ENCODE results near the gene REEP6.
A peak's percentile ranks its signal among the peaks of the same experiment; 100 is the strongest.

The REEP6 gene

GRCh38 chr19:1456121-1456900 lies 34.7 kb upstream of the REEP6 start:
- DNase-seq (ENCODE audit: low read depth in 2 of 2) = no peak

- no peak for DNase-seq (ENCODE audit: low read depth in 2 of 2)
Measured at GRCh38 chr19:1457031-1457739, 33.8 kb upstream of the REEP6 start.

GRCh38 chr19:1457892-1458291 lies 33.1 kb upstream of the REEP6 start:
- no peak for DNase-seq (ENCODE audit: low read depth in 2 of 2)

GRCh38 chr19:1459479-1459878 lies 31.5 kb upstream of the REEP6 start:
- no peak for DNase-seq (ENCODE audit: low read depth in 2 of 2)

- DNase-seq (ENCODE audit: low read depth in 2 of 2) = no peak
Measured at GRCh38 chr19:1460033-1460995, 30.7 kb upstream of the REEP6 start.

- no peak for DNase-seq (ENCODE audit: low read depth in 2 of 2)
Measured at GRCh38 chr19:1461862-1462261, 29.1 kb upstream of the REEP6 start.

- no peak for DNase-seq (ENCODE audit: low read depth in 2 of 2)
Measured at GRCh38 chr19:1465191-1466016, 25.6 kb upstream of the REEP6 start.

GRCh38 chr19:1466018-1466460 lies 24.9 kb upstream of the REEP6 start:
- no peak for DNase-seq (ENCODE audit: low read depth in 2 of 2)

- DNase-seq (ENCODE audit: low read depth in 2 of 2) = no peak
Measured at GRCh38 chr19:1466461-1467214, 24.3 kb upstream of the REEP6 start.

- DNase-seq (ENCODE audit: low read depth in 2 of 2) = no peak
Measured at GRCh38 chr19:1467215-1467489, 23.8 kb upstream of the REEP6 start.

GRCh38 chr19:1467490-1468273 lies 23.3 kb upstream of the REEP6 start:
- no peak for DNase-seq (ENCODE audit: low read depth in 2 of 2)

- DNase-seq (ENCODE audit: low read depth in 2 of 2) = no peak
Measured at GRCh38 chr19:1468274-1468820, 22.6 kb upstream of the REEP6 start.

- no peak for DNase-seq (ENCODE audit: low read depth in 2 of 2)
Measured at GRCh38 chr19:1468821-1469254, 22.1 kb upstream of the REEP6 start.

GRCh38 chr19:1469255-1470054 lies 21.5 kb upstream of the REEP6 start:
- DNase-seq (ENCODE audit: low read depth in 2 of 2) = no peak

GRCh38 chr19:1470055-1470304 lies 21.0 kb upstream of the REEP6 start:
- DNase-seq (ENCODE audit: low read depth in 2 of 2) = no peak

- DNase-seq (ENCODE audit: low read depth in 2 of 2) = peak; percentile 45 to 47
Measured at GRCh38 chr19:1470305-1471009, 20.5 kb upstream of the REEP6 start.

- DNase-seq (ENCODE audit: low read depth in 2 of 2) = no peak
Measured at GRCh38 chr19:1471010-1471514, 19.9 kb upstream of the REEP6 start.

GRCh38 chr19:1471515-1472160 lies 19.3 kb upstream of the REEP6 start:
- no peak for DNase-seq (ENCODE audit: low read depth in 2 of 2)
